ENCODE results near the gene ZMAT5.

The ZMAT5 gene

GRCh38 chr22:29726512-29727130 lies 40.2 kb downstream of the ZMAT5 start:
- no peak for DNase-seq

DNA sequence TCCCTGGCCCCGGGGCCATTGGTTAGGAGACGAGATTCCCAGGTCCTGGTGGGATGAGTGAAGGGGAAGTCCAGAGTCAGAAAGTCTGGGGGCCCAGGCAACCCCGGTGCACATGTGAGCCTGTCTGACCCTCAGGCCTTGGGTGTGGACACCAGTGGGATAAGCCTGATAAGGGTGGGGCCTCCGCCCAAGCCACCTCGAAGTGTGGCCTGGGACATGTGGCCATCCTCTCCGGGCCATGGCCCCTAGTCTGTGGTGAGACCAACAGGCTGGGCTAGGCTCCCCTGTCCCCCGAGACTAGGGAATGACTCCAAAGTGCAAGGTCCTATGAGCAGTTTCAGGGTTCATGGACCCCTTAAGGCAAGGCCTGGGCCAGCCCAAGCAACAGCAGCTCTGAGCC lies 40.7 kb downstream of the ZMAT5 start:
- DNase-seq = no peak

- DNase-seq = no peak
Observed at GRCh38 chr22:29724843-29725242, 42.0 kb downstream of the ZMAT5 start.

DNA sequence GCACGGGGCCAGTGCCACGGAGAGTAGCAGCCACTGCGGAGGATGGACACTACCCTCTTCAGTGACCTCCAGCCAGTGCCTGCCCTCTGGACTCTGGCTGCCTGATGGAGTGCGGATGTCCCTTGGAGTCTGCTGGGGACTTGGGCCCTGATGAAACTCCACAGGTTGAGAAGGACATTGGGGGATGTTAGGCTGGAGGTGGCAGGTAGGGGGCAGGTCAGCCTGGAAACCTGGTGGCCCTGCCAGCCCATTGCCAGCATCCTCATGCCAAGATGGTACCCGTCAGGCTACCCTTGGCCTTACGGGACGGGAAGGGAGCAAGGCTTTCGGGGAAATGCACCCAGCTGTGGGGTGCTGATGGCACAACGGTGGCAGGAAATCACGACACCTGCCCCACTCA lies 43.0 kb downstream of the ZMAT5 start:
- DNase-seq = no peak

GRCh38 chr22:29722587-29722986 lies 44.2 kb downstream of the ZMAT5 start:
- no peak for DNase-seq

- no peak for DNase-seq
Observed at GRCh38 chr22:29722151-29722550, 44.7 kb downstream of the ZMAT5 start.

DNA sequence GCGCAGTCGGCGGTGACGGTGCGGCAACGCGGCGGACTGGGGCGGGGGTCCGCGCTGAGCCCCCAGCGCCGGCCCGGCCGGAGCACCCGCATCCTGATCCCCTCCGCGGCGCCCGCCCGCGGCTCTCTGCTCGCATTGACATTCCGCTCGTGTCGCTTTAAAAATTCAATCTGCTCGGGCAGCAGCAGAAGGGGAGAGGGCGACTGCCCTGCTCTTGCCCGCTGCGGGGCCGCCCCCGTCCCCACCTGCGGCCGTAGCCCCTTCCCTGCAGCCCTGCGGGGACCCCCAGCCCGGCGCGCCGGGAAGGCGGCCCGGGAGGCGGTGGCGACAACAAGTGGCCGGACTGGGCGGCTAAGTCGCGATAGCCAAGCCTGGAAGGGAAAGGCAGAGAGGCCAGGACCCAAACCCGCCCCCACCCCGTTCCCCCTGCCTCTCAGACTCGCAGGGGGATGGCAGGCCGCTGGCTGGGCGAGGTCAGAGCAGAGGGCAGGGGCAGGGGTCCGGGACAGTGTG lies 45.9 kb downstream of the ZMAT5 start:
- DNase-seq = no peak

GRCh38 chr22:29719899-29720645 lies 46.7 kb downstream of the ZMAT5 start, which contains the start of gene CABP7:
Gene CABP7 (plus strand): TSS chr22:29720003. CDS start chr22:29720425, 422 bp downstream.
- no peak for DNase-seq

DNA sequence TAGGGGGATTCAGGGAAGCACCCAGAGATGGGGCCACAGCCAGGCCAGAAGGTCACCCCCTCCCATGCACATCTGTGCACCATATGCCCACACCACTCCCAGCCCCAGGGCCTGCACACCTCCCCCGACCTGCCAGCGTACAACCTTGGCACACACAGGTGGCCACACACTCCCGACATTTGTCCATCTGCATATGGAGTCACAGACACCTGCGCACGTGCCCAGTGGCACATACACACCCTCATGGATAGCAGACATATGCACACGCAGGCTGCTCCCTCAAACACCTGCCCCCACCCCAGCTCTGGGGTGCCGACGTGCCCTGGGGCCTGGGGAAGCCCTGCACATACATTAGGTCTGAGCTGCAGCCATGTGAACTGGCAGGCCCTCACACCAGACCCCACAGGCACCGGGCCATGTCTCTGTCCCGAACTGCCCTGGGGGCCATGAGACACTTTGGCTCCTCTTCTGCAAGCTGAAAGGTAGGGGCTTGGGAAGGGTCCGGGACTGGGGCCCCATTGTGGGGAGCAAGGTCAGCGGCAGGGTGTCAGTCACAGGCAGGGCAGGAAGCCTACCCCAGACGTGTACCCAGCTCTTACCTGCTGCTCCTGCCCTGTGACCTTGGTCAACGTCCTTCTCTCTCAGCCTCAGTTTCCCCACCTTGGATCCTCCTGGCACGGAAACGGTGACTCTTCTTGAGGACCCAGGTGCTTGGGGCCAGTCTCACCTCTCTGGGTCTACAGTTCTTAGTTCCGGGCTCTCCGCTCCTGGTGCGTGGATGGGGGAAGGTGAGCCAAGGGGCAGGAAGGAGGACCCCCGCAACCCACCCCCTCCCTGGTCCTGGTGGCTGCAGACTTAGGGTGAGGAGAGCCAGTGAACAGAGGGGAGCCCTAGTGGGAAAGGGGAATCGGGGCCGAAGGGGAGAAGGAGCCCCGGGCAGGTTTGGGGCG lies 47.6 kb downstream of the ZMAT5 start:
- no peak for DNase-seq

GRCh38 chr22:29717789-29718188 lies 49.0 kb downstream of the ZMAT5 start:
- no peak for DNase-seq

DNA sequence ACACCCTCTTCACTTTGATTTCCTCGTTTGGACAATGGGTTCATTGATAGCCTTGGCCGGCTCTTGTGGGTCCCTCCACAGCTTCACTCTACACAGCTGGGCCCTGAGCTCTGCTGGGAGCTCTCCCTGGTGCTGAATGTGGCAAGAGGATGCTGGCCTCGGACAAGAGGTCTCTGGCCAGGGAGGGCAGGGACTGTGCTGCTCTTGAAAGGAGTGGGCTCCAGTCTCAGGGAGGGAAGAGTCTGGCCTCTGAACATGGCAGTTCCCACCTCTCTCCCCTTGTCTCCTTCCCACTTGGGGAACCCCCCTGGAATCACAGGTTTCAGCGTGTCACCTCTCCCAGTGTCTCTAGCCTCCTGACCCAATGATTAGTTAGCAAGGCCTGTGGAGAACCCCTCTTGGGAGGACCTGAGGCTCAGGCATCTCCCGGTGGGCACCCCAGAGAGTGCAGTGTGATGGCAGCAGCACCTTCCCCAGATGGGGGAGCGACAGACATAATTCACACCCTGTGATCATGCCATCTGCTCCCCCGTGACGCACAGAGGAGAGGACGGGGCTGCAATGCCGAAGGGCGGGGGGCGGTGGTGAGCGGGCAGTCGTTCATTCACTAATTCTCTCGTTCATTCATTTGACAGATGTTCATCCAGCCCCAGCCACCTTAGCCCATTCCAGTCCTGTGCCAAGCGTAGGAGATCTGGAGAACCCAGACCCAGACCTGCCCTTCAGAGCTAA lies 49.8 kb downstream of the ZMAT5 start:
- no peak for DNase-seq

- DNase-seq = no peak
Observed at GRCh38 chr22:29715705-29716104, 51.1 kb downstream of the ZMAT5 start.

GRCh38 chr22:29715240-29715639 lies 51.6 kb downstream of the ZMAT5 start:
- no peak for DNase-seq

DNA sequence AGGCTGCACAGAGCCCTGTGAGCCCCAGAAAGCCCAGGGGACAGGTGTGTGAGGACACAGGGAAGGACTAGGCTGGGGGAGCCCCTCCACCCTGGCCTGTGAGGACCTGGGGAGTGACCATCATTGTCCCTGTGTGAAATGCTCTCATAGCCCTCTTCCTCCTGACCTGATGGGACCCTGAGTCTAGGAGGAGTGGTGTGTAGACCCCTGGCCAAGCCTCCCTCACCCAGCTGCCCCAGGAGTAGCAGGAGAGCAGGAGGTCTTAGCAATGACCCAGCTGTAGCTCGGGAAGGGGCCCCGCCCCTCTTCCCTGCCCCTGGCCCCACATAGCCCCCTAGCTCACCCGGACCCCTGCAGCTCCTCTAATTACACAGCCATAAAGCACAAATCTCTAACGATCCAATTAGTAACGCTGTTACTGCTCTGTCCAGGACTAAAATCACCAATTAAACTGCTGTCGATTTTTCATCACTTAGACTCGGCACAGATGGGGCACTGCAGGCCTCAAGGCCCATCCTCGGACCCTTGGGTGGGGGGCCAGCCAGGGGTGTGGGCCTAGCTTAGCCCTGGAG lies 53.6 kb downstream of the ZMAT5 start:
- DNase-seq = no peak

DNA sequence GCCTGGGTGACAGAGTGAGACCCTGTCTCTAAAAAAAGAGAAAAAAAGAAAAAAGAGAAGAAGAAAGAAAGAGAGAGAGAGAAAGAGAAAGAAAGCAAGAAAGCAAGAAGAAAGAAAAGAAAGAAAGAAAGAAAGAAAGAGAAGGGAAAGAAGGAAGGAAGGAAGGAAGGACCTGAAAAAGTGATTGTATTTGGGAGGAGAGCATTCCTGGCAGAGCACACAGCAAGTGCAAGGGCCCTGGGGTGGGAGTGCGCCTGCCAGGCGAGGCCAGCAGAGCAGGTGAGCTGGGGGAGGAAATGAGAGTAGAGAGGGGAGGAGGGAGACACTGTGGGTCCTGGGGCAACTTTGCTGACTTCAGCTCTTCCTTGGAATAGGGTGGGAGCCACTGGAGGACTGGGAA lies 54.7 kb downstream of the ZMAT5 start:
- DNase-seq = no peak

DNA sequence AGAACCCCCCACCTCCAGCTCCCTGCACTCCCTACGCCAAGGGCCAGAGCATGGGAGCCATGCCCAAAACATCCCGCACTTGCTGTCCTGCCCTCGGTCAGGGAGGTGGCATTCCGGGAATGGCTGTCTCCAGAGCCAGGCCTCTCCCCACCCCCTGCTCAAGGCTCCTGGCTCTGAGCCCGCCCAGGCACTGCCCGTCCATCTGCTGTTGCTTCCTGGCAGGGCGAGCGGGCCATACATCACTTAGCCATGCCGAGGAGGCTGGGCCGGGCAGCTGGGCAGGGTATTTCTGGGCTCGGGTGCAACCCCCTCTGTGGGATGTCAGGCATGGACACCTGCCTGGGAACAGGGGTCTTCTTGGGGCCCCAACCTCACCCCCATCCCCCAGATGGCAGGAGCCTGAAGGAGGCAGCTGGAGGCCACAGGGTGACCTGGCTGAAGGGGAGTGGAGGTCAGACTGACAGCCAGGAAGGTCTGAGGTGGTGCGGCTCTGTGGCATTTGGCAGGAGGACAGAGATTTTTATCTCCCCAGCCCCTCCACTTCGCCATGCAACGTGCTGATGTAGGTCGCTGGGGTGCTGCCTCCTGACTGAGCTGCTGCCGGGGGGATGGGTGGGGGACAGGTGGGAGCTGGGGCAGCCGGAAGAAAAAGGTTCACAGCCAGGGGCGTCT lies 55.7 kb downstream of the ZMAT5 start:
- no peak for DNase-seq

GRCh38 chr22:29710193-29710592 lies 56.6 kb downstream of the ZMAT5 start:
- DNase-seq = no peak

DNA sequence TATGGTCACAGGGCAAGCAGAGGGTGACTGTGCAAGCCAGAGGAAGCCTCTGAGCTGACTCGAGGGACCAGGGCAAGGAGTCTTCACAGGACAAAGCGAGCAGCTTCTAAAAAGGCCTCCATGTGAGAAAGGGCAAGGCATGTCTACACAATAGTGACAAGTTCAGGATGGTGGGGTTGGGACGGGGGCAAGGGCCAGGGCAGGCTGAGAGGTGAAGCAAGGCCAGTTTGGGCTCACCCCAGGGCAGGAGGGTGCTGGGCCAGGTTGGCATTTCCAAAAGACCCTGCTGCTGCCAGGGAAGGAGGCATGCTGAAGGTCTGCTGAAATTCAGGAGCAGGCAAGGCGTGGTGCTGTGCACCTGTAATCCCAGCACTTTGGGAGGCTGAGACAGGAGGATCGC lies 59.3 kb downstream of the ZMAT5 start:
- DNase-seq = no peak

- DNase-seq = no peak
Observed at GRCh38 chr22:29707010-29707409, 59.8 kb downstream of the ZMAT5 start.

DNA sequence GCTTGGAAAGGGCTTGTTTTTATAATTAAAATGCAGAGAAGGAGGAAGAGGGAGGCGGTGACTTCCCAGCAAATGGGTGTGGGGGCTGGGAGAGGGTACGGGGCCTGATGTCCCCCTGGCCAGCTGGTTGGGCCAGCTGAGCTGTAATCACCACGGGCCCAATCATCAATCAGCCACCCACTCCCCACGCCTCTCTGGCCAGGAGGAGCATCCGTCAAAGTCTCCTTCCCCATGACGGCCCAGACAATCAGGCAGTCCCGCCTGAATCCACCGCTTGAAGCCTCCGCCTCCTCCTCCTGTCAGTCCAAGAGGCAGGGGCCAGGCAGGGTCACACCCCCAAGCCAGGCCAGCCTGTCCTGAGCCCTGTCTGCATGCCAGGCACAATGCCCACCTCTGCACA lies 60.3 kb downstream of the ZMAT5 start:
- DNase-seq = no peak

GRCh38 chr22:29705651-29706050 lies 61.2 kb downstream of the ZMAT5 start:
- DNase-seq = no peak

All from activated naive CD4-positive, alpha-beta T cell treated with anti-CD3 and anti-CD28 coated beads, Interleukin-2, amount 50 U/mL, for 16 hours (primary cell).